Thyroid gland (tissue), 4 donors: Measurements from ENCODE around the gene KDM2B. TPM values are rescaled to one million over a fixed set of nuclear protein-coding genes. Genes with fewer than 3 reads are reported as not detected.

Source experiments
- DNase-seq, 2 donors: peaks; one replicate each; pipeline ENCODE4 v3.0.0-alpha.2; 2019
- H3K27ac ChIP-seq, 3 donors: fragments of 200-600 bp; sonication (generic); 1 replicate in 2 of 3; 2 replicates in 1 of 3; pipeline ENCODE4 v1.5.1; 2016 to 2019; ENCODE audit warnings: mild to moderate bottlenecking in 1 of 3, moderate library complexity in 1 of 3
- H3K27me3 ChIP-seq: fragments of 200-600 bp; sonication (generic); one replicate; pipeline ENCODE4 v1.5.1; 2019
- H3K36me3 ChIP-seq, 2 donors: fragments of 200-600 bp; sonication (generic); one replicate each; pipeline ENCODE4 v1.5.1; 2016 to 2019
- H3K4me1 ChIP-seq, 2 donors: fragments of 200-600 bp; sonication (generic); one replicate each; pipeline ENCODE4 v1.5.1; 2017 to 2019
- H3K4me3 ChIP-seq, 3 donors: fragments of 200-600 bp; sonication (generic); replicated peaks in 1 of 3; 1 replicate in 2 of 3; 2 replicates in 1 of 3; pipeline ENCODE4 v1.5.1; 2016; ENCODE audit warnings: mild to moderate bottlenecking in 1 of 3
- H3K9me3 ChIP-seq: fragments of 200-600 bp; sonication (generic); one replicate; pipeline ENCODE4 v1.5.1; 2017
- POLR2A ChIP-seq, 2 donors: fragments of 450-650 bp; IDR thresholded peaks; one replicate each; pipeline ENCODE4 v1.6.1; 2017; ENCODE audit warnings: antibody characterized with exemption in 2 of 2, mild to moderate bottlenecking in 2 of 2, moderate library complexity in 1 of 2
- WGBS, 2 donors: methylation state at CpG; one replicate each; pipeline ENCODE4 v1.1.5; 2017; 5-methylcytosine and 5-hydroxymethylcytosine counted together
- intact Hi-C: fragments of 100-400 bp; cut with DNase I; formaldehyde crosslinking; loops from one replicate; pipeline ENCODE4 v1.15.1; 2023
- total RNA-seq, 4 donors: library from RNA; depleted of rRNA; stranded (reverse); fragments of >200 nt; gene quantifications; one replicate each; pipeline ENCODE4 v1.2.3, GENCODE V29; 2016
- TF ChIP-seq, protein P1 (sequence below), 6 experiments: fragments of 200-600 bp in 3 of 6; fragments of 450-650 bp in 3 of 6; sonication (generic) in 3 of 6; IDR thresholded peaks; one replicate each; pipeline ENCODE4 v1.5.1; 2016 to 2019; ENCODE audit warnings: antibody characterized with exemption in 6 of 6, mild to moderate bottlenecking in 2 of 6, inconsistent platforms in 1 of 6, moderate library complexity in 1 of 6

The KDM2B gene
- total RNA-seq, 4 donors from 2014 or later = 15.5 to 32.1 (median 21.2) TPM

- DNase-seq = peak; percentile 98
- H3K27me3 ChIP-seq = no peaks in the 10 kb centered on the region
- WGBS, 2 donors = 0 to 2% methylated on average over 2 to 7 of the region's 73 CpGs
- H3K36me3 ChIP-seq = no peaks in the 10 kb centered on the region
- TF ChIP-seq, protein P1, sequence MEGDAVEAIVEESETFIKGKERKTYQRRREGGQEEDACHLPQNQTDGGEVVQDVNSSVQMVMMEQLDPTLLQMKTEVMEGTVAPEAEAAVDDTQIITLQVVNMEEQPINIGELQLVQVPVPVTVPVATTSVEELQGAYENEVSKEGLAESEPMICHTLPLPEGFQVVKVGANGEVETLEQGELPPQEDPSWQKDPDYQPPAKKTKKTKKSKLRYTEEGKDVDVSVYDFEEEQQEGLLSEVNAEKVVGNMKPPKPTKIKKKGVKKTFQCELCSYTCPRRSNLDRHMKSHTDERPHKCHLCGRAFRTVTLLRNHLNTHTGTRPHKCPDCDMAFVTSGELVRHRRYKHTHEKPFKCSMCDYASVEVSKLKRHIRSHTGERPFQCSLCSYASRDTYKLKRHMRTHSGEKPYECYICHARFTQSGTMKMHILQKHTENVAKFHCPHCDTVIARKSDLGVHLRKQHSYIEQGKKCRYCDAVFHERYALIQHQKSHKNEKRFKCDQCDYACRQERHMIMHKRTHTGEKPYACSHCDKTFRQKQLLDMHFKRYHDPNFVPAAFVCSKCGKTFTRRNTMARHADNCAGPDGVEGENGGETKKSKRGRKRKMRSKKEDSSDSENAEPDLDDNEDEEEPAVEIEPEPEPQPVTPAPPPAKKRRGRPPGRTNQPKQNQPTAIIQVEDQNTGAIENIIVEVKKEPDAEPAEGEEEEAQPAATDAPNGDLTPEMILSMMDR (IDR thresholded peaks at IDR 0.05) = peak in 1 of 6 experiments; percentile 2
- TF ChIP-seq POLR2A (IDR thresholded peaks at IDR 0.05) = peak in 1 of 2 donors; percentile 86
- peak overlapping the region; percentile 48 to 54 (median 53) for H3K4me3 ChIP-seq
- intact Hi-C loops = no loop called here
- H3K27ac ChIP-seq = peak overlapping the region; percentile 95 to 99 (median 96)
- H3K4me1 ChIP-seq = peaks cover 31 to 51% of the 10 kb centered on the region in 2 donors
- no peaks in the 10 kb centered on the region for H3K9me3 ChIP-seq
Measured at GRCh38 chr12:121536899-121537813, 43.7 kb downstream of the KDM2B start.

GRCh38 chr12:121536054-121536898, 44.5 kb downstream of the KDM2B start:
- intact Hi-C loops = no loop called here
- H3K4me1 ChIP-seq = peaks cover 31 to 51% of the 10 kb centered on the region in 2 donors
- 7 to 17% methylated on average over 27 to 29 of the region's 36 CpGs for WGBS, 2 donors
- TF ChIP-seq, protein P1 (IDR thresholded peaks at IDR 0.05) = no peak
- TF ChIP-seq POLR2A (IDR thresholded peaks at IDR 0.05) = peak in 1 of 2 donors; percentile 30
- no peaks in the 10 kb centered on the region for H3K36me3 ChIP-seq
- H3K27me3 ChIP-seq = no peaks in the 10 kb centered on the region
- H3K4me3 ChIP-seq = peak overlapping the region; percentile 2 to 53 (median 22)
- peak overlapping the region; percentile 95 to 99 (median 96) for H3K27ac ChIP-seq
- H3K9me3 ChIP-seq = no peaks in the 10 kb centered on the region
- peak; percentile 81 for DNase-seq

GRCh38 chr12:121535150-121536053, 45.4 kb downstream of the KDM2B start:
- intact Hi-C loops = no loop called here
- peak overlapping the region in 1 of 3 donors; percentile 22 for H3K4me3 ChIP-seq
- peaks cover 35 to 57% of the 10 kb centered on the region in 2 donors for H3K4me1 ChIP-seq
- no peaks in the 10 kb centered on the region for H3K36me3 ChIP-seq
- H3K27ac ChIP-seq = peak overlapping the region; percentile 95 to 99 (median 96)
- TF ChIP-seq, protein P1 (IDR thresholded peaks at IDR 0.05) = no peak
- TF ChIP-seq POLR2A (IDR thresholded peaks at IDR 0.05) = no peak
- no peaks in the 10 kb centered on the region for H3K9me3 ChIP-seq
- WGBS, 2 donors = 25 to 36% methylated on average over 13 of the region's 13 CpGs
- H3K27me3 ChIP-seq = no peaks in the 10 kb centered on the region
- DNase-seq = no peak

- Histone ChIP-seq H3K4me3 (no peak overlapping the region), H3K27ac (peak overlapping the region; percentile 95 to 99 (median 96)), H3K4me1 (peaks cover 38 to 60% of the 10 kb centered on the region in 2 donors), H3K9me3 (no peaks in the 10 kb centered on the region), H3K36me3 (no peaks in the 10 kb centered on the region), H3K27me3 (no peaks in the 10 kb centered on the region)
- TF ChIP-seq, protein P1 (IDR thresholded peaks at IDR 0.05) = no peak
- TF ChIP-seq POLR2A (IDR thresholded peaks at IDR 0.05) = no peak
- intact Hi-C loops = no loop called here
- peak; percentile 24 to 44 for DNase-seq
- 37 to 41% methylated on average over 14 of the region's 14 CpGs for whole genome bisulfite sequencing, 2 donors
Measured at GRCh38 chr12:121534495-121535148, 46.2 kb downstream of the KDM2B start.
